SK-N-SH treated with all-trans-retinoic acid at 6 μM for 48 hours (cell line): ENCODE measurements around the gene TMEM94.

Source experiments
- CSDC2 ChIP-seq: fragments of 250-450 bp; sonication (Bioruptor Pico); IDR thresholded peaks from 2 replicates; pipeline ENCODE4 v1.5.0; 2020; ENCODE audit warnings: mild to moderate bottlenecking, moderate library complexity
- OSR1 ChIP-seq: fragments of 250-450 bp; sonication (Bioruptor Pico); IDR thresholded peaks from 2 replicates; pipeline ENCODE4 v1.8.0; 2022; ENCODE audit warnings: moderate library complexity, mild to moderate bottlenecking, inconsistent platforms
- RARB ChIP-seq: fragments of 250-450 bp; sonication (Bioruptor Pico); IDR thresholded peaks from 2 replicates; pipeline ENCODE4 v1.8.0; 2021; ENCODE audit warnings: mild to moderate bottlenecking, moderate library complexity
- TOX ChIP-seq: fragments of 250-450 bp; sonication (Bioruptor Pico); IDR thresholded peaks from 2 replicates; pipeline ENCODE4 v1.8.0; 2021; ENCODE audit warnings: mild to moderate bottlenecking, moderate library complexity, borderline replicate concordance
- TF ChIP-seq, protein P1 (sequence below): fragments of 250-450 bp; sonication (Bioruptor Pico); IDR thresholded peaks from 2 replicates; pipeline ENCODE4 v1.8.0; 2021; ENCODE audit warnings: low read depth, mild to moderate bottlenecking, moderate library complexity, borderline replicate concordance
- TF ChIP-seq, protein P2 (sequence below): fragments of 250-450 bp; sonication (Bioruptor Pico); IDR thresholded peaks from 2 replicates; pipeline ENCODE4 v1.5.0; 2020; ENCODE audit warnings: mild to moderate bottlenecking, moderate library complexity

DNA sequence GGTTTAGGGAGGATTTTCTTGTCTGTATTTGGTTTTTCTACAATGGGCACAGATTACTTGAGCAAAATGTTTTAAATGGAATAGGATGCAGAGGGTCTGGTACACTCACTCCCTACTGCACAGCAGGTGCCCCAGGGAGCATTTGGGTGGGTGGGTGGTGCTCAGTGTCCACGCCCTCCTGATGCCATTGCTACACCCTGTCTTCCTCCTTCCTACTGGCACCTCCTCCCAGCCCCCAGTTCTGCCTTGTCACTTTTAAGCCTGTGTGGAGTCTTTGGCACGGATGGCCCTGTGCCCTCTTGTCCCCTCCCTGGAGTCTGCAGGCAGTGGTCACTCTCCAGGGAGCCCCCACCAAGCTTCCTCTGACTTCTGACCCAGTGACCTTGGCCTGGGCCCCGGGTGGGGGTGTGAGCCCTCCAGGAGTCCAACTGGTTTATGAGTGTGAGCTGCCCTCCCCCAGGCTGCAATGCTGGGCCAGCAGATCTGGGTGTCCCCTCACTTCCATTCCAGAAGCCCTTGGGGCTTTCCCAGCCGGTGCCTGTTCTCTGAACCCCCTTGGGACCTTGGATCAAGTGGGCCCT, 84.6 kb downstream of the TMEM94 start:
- TF ChIP-seq RARB (no peak), TOX (CRISPR knock-in tag) (no peak), CSDC2 (no peak), OSR1 (CRISPR knock-in tag) (no peak)
- TF ChIP-seq, protein P1, sequence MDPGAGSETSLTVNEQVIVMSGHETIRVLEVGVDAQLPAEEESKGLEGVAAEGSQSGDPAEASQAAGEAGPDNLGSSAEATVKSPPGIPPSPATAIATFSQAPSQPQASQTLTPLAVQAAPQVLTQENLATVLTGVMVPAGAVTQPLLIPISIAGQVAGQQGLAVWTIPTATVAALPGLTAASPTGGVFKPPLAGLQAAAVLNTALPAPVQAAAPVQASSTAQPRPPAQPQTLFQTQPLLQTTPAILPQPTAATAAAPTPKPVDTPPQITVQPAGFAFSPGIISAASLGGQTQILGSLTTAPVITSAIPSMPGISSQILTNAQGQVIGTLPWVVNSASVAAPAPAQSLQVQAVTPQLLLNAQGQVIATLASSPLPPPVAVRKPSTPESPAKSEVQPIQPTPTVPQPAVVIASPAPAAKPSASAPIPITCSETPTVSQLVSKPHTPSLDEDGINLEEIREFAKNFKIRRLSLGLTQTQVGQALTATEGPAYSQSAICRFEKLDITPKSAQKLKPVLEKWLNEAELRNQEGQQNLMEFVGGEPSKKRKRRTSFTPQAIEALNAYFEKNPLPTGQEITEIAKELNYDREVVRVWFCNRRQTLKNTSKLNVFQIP (CRISPR knock-in tag) = no peak
- TF ChIP-seq, protein P2, sequence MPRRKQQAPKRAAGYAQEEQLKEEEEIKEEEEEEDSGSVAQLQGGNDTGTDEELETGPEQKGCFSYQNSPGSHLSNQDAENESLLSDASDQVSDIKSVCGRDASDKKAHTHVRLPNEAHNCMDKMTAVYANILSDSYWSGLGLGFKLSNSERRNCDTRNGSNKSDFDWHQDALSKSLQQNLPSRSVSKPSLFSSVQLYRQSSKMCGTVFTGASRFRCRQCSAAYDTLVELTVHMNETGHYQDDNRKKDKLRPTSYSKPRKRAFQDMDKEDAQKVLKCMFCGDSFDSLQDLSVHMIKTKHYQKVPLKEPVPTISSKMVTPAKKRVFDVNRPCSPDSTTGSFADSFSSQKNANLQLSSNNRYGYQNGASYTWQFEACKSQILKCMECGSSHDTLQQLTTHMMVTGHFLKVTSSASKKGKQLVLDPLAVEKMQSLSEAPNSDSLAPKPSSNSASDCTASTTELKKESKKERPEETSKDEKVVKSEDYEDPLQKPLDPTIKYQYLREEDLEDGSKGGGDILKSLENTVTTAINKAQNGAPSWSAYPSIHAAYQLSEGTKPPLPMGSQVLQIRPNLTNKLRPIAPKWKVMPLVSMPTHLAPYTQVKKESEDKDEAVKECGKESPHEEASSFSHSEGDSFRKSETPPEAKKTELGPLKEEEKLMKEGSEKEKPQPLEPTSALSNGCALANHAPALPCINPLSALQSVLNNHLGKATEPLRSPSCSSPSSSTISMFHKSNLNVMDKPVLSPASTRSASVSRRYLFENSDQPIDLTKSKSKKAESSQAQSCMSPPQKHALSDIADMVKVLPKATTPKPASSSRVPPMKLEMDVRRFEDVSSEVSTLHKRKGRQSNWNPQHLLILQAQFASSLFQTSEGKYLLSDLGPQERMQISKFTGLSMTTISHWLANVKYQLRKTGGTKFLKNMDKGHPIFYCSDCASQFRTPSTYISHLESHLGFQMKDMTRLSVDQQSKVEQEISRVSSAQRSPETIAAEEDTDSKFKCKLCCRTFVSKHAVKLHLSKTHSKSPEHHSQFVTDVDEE (CRISPR knock-in tag) = no peak
